HG03025 (cell line): ENCODE data around the gene KIRREL3.

Experiments
- ATAC-seq: cut with Tn5 transposase; IDR thresholded peaks from one replicate; pipeline ENCODE4 v1.9.1; 2021; ENCODE audit warnings: mild to moderate bottlenecking, moderate library complexity; ENCODE audit not compliant: unreplicated experiment, low FRiP score

KIRREL3 gene

DNA sequence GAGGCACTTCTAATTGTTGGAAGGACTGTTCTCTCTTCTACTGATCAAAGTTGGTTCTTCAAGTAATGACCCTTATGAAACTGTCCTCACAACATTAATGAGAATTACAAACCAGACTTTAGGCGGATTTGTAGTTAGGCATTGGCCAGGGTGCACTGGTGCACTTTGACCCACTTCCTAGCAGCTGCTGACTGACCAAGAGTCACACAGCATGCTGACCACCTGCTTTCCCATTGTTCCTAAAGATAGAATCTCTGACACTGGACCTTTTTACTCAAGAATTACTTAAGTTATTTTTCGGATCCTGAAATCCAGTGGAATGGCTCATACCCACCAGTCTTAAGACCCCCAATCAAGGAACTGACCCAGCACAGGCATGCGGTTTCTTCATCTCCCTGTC lies 381.1 kb downstream of the KIRREL3 start:
- no peak for ATAC-seq

DNA sequence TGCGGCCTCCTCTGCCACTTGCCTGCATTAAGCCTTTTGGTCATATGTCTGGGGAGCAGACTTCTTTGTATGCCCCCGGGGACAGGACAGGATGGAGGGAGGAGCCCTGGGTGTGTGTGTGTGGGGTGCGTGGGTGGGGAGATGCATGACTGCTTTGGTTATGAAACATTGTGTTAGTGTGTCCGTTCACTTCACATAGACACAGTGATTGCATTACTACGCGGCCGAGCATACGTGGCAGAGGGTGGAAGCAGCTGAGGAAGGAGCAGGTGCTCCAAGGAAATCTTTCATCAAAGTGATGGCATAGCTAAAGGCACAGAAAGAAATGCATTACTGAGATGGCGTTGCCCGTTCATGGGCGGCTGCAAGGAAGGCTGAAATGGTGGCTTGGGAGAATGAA lies 384.7 kb downstream of the KIRREL3 start:
- no peak for ATAC-seq

DNA sequence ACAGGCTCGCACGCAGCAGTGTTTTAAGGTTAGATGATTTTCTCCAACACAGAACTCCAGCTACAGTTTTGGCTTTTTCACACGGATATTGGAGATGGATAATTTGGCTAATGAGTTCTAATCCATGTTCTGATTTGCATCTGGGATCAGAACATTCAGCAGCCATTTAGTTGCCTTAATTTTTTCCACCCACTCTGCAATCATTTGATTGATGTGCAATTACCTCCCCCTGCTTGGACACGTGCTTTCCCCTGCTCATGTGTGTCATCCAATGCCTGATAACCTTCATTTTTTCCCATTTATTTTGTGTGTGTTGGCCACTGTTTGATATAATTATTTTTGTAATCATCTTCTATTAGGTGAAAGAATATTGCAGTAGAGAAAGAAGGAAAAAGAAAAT lies 387.3 kb downstream of the KIRREL3 start:
- ATAC-seq: no peak

DNA sequence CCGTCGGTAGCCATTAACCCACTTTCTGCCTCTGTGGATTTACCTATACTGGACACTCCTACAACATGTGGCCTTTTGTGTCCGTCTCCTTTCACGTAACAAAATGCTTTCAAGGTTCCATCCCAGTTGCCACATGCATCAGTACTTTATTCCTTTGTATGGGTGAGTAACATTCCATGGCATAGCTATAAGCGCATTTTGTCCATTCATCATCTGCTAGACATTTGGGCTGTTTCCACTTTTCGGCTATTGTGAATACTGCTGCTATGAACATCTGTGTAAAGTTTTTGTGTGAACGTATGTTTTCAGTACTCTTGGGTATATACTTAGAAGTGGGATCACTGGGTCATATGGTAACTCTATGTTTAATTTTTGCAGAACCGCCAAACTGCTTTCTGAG lies 387.9 kb downstream of the KIRREL3 start:
- ATAC-seq: no peak

DNA sequence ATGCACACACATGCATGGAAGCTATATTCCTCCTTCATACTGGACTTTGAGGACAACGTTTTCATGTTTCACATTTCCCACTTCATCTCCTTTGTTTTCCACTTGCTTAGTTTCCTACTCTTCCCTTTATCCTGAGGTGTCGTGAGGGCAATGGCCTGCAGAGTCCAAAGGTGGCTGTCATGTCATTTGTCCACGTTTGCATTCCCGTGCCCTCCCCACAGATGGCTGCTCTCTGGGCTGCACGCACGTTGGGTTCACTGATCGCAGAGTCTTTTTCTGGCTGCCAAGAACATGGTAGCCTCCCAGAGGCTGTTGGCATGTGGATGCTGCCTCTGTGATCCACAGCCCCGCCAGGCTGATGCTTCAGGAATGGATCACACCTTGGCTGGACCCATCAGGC lies 389.1 kb downstream of the KIRREL3 start:
- ATAC-seq: no peak

DNA sequence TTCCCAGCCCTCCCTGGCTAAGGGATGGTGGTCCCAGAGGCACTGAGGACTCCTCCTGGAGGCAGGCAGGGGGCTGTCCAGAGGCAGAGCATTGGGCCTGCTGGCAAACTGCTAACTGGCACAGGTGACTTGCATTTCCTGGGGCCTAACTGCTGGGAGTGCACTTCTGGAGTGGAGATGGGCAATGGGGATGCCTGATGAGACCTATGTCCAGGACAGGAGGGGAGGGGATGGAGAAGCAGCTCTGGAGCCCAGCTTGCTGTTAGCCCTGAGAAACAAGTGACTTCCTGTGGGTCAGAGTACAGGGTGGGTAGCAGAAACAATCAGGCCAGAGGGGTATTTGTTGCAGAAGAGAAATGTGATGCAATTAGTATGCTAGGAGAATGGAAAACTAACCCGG lies 391.9 kb downstream of the KIRREL3 start:
- no peak for ATAC-seq

DNA sequence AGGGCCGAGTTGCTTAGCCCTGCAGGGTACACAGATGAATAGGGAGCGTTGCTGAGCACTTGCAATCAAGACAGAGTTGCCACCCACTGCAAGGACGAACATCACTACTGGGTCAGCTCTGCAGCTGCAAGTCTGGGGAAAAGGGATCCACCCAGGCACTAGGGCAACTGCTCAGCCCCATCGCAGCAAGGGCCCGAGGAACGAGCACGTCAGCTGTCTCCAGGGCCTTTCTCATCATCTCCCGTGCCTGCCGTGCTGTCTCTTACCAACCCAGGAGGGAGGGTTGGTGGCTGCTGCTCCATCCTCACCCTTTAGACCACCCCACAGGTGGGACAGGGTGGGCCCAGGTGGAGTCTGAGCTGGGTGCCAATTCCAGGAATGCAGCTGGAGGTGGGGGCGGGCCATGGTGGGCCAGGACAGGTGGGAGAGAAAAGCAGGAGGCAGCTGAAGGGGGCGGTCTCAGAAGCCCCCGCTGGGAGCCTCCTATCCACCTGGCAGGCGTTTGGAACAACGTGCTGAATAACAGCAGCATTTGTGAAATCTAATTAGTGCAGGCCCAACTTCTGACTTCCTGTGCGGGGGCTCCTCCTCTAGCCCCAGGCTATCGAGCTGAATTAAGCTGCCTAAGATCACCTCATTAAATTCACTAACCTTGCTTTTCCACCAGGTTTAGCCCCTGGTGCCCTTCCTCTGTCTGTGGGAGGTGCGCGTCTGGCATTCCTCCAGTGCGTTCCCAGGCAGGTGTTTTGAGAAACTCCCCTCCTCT lies 392.6 kb downstream of the KIRREL3 start:
- ATAC-seq: no peak

DNA sequence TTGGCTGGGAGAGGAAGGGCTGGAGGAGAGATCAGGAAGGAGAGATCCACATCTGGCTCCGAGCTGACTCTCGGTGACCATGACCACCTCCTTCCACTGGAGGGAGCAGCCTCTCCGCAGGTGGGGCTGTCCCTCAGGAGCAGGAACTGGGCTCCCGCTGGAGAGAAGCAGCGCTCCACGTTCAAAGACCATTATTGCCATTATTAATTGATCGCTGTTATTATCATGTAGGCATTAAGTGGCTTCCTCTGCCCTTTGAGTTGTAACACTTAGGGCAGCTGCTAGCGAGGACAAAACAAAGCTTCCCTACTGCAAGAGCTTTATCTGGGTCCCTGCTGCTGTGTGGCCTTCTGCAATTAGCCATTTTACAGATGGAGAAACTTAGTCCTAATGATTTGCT lies 393.2 kb downstream of the KIRREL3 start:
- no peak for ATAC-seq

DNA sequence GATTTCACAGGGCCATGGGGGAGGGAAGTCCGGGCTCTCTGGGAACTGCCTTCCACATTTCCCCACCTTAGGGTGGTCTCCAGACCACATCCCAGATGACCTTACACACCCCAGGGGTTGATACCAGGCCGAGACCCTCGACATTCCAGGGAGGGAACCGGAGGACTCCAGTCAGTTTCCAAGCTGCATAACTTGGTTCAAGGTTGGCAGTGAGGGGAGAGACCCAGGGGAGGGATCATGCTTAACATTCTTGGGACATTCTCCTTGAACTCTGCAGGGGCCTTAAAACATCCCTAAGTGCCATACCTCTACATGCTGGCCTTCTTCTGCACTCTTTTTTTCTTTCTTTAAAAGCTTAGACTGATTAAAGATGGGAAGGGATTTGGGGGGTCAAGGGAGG lies 394.1 kb downstream of the KIRREL3 start:
- no peak for ATAC-seq

DNA sequence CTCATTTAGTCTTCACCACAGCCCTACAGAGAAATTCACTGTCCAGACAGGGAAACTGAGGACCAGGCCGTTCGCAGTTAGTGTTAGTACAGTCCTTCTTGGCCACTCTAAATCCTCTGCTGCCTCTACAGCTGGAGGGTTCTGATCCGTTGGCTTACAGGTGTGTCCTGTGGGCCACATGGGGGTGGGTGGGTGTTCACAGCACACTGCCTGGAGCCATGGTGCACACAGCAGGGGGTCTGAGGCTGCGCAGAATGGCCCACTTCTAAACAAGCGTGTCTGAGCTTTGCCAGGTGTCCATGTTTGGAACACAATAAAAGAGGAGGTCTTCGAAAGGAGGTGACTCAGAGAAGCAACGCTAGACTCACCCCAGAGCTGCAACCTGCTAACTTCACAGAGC lies 396.1 kb downstream of the KIRREL3 start:
- ATAC-seq: no peak

DNA sequence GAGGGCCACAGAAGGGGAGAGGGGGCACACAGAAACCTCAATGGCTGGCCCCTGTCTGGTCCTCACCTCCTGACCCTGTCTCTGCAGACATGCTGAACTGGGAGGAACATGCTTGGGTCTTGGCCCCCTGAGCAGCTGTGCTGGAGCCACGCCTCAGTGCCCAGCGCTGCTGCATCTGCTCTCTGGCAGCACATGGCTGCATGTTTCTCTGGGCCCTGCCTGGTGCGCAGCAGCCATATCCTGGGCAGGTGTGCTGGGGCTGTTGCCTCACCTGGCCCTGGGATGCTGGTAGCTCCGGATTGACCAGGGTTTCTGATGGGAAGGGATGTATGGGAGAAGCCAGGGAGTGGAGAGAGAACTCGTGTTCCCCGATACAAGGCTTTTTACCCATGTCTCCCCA lies 397.1 kb downstream of the KIRREL3 start:
- no peak for ATAC-seq

DNA sequence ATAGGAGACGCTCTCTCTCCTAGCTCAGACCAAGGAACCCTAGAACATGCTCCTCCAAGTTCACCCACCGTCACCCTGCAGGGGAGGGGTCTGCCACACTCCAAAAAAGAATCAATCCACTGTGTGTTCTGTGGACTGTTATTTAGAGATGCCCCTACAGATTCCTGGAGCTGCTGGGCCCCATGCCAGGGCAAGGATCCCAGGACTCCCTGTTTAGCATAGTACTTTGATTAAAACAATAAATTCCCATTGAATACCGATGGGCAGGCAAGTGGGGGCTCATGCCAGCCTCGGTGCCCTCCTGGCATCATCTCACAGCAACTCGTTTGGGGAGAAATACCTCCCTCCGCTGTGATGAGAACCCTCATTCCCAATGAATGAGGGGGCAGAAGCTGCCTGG lies 397.6 kb downstream of the KIRREL3 start:
- ATAC-seq: no peak

DNA sequence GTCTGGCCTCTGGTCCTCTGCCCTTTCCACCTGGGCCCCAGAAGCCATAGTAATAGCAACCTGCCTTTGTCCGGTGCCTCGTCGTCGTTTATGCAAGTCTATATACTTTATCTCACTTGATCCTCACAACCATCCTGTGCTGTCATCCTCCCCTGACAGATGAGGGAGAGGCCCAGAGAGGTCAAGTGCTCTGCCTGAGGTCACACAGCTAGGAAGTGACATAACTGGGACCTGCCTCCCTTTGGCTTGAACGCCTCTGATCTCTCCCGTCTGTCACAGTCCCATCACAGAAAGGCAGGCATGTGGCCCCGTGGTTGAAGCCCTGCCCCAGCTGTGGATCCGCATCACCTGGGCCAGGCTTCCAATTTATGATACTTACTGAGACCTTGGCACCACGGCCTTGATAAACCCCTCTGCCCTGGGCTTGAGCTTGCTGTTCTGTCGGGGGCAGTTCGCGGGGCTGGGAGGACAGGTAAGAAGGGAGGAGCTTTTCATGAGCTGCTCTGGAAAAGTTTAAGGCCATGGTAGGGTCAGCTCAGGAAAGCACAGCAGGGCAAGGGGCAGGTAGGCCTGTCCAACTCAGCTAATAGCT lies 398.1 kb downstream of the KIRREL3 start:
- ATAC-seq: no peak

DNA sequence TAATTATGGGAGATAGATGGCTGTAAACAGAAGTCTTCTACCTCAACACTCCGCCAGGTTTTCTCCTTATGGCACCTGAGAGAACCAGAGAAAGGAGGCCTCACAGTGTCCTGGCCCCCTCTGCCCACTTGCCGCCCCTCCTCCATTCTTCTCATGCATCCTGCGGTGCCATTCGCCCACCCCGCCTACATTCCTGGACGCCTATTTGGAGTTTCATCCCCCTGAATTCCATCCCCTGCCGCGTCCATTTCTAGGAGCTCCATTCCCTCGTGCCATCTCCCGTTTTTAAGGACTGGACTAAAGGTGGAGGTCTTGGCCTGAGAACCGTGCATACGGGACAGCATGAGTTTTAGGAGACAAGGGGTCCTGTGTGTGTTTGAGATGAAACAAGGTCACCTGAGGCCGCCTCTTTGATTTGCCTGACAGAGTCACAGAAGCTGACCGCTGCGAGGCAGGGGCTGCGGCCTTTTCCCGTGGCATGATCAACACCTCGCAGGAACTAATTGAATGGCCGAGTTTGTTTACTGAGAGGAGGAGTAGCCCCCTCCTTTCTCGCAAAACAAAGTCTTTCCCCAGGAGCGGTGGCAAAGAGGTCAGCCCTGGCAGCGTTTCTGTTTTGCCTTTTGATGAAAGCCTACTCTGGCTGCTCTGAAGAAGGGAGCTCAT lies 398.9 kb downstream of the KIRREL3 start:
- no peak for ATAC-seq

DNA sequence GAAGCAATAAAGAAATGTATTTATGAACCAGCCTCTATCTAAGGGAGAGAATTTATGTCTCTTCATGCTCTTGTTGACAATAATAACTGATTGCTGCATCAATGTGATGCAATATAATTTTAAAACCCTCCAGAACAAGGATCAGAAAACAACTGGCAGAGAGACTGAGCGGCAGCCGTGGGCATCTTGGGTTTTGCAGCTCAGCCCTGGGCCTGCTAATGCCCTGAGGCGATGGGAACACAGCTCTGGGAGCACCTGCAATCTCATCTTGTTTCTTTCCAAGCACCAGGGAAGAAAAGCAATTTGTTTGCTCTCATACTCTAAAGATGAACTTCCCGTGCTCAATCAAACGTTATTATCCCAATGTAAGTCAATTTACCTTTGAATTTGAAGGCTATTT lies 399.4 kb downstream of the KIRREL3 start:
- no peak for ATAC-seq

DNA sequence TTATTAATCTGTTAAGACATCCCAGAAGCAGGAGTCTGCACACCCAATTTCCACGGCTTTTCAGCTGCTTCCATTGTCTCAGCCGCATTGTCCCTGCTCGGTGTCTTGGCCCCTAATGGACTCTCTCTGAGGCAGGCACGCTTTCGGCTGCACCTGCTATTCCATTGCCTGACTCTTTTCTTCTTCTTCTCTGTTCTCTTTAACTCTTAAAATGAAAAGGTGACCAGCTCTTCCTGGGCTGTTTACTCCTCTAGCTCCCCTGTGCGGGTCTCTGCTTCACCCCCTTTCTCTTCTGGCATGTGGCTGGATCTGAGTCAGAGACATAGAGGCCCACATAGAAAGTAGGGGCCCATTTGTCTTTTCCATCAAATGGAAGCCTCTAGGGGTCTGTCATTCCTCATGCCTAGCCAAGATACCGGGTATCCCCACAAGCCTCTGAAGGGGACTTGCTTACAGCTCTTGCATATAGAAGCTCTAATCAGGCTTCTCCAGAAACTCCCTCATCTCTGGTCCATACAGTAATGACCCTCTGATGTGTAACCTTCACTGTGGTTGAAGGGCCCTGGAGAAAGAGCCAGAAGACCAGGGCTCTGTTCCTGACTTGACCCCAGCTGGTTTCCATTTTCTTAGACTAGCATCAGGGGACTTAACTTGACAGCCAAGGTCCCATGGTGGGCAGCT lies 401.2 kb downstream of the KIRREL3 start:
- ATAC-seq: no peak

DNA sequence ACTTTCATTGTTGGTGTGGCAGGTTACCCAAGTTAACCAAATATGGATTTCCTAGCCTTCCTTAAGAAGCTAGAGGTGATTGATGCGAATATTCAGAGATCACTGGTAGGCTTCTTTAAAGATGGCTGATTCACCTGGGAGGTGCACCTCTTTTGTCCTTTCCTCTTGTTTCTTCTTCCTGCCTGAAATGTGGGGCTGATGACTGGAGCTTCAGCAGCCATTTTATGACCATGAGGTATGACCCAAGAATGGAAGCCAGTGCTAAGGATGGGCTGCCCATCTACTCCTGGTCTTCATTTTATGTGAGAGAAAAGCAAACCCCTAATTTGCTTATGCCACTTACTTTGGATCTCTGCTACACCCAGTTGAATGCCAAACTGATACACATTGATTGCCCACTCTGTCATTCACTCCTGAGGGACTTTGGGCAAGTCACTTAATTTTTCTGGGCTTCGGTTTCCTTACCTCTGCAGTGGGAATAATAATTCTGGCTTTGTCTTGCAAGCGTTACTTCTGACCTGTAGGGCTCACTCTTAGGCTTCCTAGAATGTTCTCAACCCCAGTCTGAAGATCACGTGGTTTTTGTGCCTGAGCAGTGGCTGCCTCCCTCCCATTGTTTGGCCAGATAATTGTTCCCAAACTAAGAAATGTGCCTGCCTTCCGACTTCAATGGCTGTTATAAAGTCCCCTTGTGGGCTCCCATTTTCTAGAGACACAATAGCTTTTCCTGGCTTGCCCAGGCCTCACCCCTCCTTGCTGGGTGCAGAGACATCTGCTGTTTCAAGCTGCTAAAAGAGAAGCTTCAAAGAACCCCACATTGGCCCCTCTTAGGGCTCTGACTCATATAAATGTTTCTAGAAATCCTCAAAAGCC lies 402.0 kb downstream of the KIRREL3 start:
- ATAC-seq: no peak

DNA sequence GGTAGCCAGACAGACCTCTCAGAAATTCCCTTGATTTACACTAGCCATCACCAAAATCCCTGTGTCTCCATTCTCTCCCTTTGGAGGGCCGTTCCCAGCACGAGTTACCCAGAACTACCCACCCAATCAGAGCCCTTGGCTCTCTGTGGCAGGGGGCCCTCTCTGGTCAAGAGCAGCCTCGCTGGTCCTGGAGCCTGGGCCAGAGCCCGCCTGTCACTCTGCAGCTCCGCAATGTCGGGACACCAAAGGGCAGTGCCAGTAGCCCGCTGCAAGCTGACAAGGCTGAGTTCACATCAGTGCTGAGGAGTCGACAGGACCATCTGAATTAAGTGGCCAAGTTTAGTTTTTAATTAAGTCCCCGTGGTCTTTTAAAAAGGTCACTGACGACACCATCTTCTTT lies 403.5 kb downstream of the KIRREL3 start:
- ATAC-seq: no peak

DNA sequence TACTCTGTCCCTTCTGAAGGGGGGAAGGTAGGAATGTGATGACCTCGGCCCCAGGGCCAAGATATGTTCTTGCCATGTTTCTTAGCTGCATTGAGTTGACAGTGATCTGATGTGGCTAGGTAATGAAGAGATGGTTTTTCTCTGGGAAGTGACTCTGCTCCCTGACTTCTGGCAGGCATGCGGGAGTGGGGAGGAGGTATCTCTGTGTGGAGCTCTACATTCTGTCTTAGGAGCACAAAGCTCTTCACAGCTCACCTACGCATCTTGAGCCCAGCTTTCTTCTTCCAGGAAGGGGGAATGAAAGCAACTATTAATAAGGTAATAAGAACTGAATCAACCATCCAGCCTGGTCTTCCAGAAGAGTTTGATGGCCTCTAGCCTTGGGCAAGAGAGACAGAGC lies 404.1 kb downstream of the KIRREL3 start:
- no peak for ATAC-seq

DNA sequence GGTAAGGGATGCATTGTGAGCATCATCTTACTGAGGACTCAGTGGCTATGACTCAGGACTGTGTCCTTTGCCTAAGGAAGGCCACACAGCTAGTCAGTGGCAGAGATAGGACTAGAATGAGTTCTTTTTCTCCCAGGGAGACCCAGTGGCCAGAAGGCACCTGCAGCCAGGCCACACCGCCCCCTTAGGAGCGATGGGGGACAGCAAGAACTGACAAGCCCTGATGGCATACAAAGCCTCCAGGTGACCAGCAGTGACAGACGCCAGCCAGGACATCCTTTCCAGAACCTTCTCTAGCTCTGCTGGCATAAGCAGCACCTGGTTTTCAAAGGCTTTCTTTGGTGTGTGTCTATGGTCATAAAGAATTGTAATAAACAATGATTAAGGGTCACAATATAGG lies 405.0 kb downstream of the KIRREL3 start:
- ATAC-seq: no peak
